ENCODE results near the gene MSH5.

Gene MSH5

DNA sequence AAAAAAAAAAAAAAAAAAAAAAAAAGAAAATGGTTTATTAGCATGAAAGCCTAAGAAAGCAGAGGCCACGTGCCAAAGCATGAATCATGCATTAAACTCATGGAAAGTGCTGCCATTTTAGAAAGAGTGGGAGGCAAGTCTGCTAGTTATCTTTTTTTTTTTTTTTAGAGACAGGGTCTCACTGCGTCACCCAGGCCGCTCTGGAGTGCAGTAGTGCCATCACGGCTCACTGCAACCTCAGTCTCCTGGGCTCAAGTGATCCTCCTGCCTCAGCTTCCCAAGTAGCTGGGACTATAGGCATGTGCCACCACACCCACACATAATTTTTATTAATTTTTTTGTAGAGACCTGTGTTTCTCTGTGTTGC is 32.2 kb downstream of the MSH5 start:
- ATAC-seq (replicated peaks; ENCODE audit: extremely low read depth, poor library complexity, severe bottlenecking) (no peak), DNase-seq (ENCODE audit: low spot score in 2 of 2) (no peak)
- Mint-ChIP-seq H3K9me3 (no peaks in the 10 kb centered on the region), H3K27ac (ENCODE audit: low read depth) (no peak overlapping the region), H3K4me3 (peak overlapping the region; percentile 49), H3K36me3 (ENCODE audit: insufficient read depth) (peaks cover 2% of the 10 kb centered on the region), H3K27me3 (no peaks in the 10 kb centered on the region), H3K4me1 (peaks cover 39% of the 10 kb centered on the region)

DNA sequence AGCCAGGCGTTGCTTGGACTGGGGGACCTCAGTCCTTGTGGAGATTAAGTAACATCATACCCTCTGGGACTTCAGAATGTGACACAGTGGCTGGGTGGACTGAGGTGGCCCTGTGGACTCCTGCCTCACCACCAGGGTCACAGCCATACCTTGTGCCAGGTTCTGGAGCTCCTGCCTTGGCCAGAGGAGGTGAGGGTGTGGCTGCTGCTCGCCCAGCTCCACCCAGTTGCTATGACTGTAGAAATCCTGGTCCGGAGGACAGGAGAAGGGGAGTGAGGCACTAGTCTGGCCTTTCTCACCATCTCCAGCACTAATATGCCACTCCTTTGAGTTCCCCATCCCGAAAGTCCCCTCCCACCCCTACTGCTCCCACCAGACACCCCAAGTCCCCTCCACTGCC is 35.4 kb downstream of the MSH5 start:
- peak overlapping the region; percentile 11 for H3K4me3 Mint-ChIP-seq
- no peak for DNase-seq (ENCODE audit: low spot score in 2 of 2)

DNA sequence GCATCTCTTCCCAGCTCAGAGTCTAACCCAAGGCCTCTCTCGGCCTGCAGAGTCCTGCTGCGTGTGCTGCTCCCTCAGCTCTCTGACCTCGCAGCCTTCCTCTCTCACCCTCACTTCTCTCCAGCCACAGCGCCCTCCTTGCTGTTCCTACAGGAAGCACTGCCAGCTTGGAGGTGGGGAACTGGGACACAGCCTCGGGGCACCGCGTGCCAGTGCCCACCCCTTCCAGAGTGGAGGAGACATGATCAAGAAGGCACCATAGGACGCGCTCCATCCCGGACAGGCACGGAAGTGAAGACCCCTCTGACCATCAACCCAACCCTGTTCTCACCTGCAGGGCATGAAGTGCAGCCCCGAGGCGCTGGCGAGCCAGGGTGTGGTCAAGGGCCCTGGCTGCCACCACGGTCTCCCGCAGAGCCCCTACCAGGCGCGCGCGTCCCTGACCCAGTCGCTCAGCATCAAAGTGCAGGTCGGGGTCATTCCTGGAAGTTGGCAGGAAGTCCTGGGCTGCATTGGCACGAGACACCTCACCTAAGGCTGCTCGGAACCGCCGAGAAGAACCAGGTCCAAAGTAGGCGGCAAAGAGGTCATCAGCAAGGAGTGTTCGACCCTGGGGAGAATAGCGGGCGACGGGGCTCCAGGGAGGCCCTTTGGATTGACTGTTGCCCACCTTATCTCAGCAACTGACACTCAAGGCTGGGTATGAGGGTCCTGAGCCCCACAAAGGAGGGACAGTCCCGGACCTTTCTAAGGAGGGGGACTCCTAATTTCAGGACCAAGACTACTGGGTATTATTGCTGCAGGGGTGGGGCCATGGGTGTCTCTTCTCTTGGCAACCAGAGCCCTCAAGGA is 36.1 kb downstream of the MSH5 start:
- ATAC-seq (replicated peaks; ENCODE audit: extremely low read depth, poor library complexity, severe bottlenecking) (no peak), DNase-seq (ENCODE audit: low spot score in 2 of 2) (no peak)
- Mint-ChIP-seq H3K4me3 (peak overlapping the region; percentile 63), H3K27ac (ENCODE audit: low read depth) (peak overlapping the region; percentile 78), H3K4me1 (peaks cover 41% of the 10 kb centered on the region), H3K9me3 (no peaks in the 10 kb centered on the region), H3K27me3 (no peaks in the 10 kb centered on the region), H3K36me3 (ENCODE audit: insufficient read depth) (peaks cover 6% of the 10 kb centered on the region)

More for the DNA sequence above, 35.4 kb downstream of the MSH5 start:
- Mint-ChIP-seq H3K27ac (ENCODE audit: low read depth) (no peak overlapping the region), H3K27me3 (no peaks in the 10 kb centered on the region), H3K36me3 (ENCODE audit: insufficient read depth) (peaks cover 6% of the 10 kb centered on the region), H3K4me1 (peaks cover 41% of the 10 kb centered on the region), H3K9me3 (no peaks in the 10 kb centered on the region)
- no peak for ATAC-seq (replicated peaks; ENCODE audit: extremely low read depth, poor library complexity, severe bottlenecking)

DNA sequence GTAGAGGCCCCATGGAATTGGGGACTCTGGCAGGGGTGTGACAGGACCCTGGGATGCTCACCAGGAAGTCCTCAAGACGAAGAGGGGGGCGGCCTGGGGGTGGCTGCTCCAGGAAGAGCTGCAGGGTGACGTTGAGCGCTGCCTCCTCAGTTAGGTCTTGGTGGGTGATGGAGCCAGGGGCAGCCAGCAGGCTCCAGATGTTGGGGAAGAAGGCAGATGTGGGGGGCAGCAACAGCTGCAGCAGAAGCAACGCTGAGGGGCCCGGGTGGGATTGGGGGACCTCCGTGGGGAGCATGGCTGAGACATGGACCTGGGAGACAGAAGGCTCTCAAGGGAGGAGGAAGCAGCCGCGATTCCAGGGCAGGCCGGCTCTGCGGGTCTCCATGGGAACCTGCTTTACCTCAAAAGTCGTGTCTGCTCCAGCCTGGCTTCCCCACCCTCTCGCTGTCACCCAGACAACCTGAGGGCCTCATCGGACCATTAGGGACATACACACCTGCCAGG is 36.7 kb downstream of the MSH5 start:
- H3K27me3 Mint-ChIP-seq, result no peaks in the 10 kb centered on the region
- peaks cover 6% of the 10 kb centered on the region for H3K36me3 Mint-ChIP-seq (ENCODE audit: insufficient read depth)
- DNase-seq (ENCODE audit: low spot score in 2 of 2), result no peak
- peak overlapping the region; percentile 63 for H3K4me3 Mint-ChIP-seq
- ATAC-seq (replicated peaks; ENCODE audit: extremely low read depth, poor library complexity, severe bottlenecking), result no peak
- H3K27ac Mint-ChIP-seq (ENCODE audit: low read depth), result peak overlapping the region; percentile 78
- H3K4me1 Mint-ChIP-seq, result peaks cover 35% of the 10 kb centered on the region
- no peaks in the 10 kb centered on the region for H3K9me3 Mint-ChIP-seq

DNA sequence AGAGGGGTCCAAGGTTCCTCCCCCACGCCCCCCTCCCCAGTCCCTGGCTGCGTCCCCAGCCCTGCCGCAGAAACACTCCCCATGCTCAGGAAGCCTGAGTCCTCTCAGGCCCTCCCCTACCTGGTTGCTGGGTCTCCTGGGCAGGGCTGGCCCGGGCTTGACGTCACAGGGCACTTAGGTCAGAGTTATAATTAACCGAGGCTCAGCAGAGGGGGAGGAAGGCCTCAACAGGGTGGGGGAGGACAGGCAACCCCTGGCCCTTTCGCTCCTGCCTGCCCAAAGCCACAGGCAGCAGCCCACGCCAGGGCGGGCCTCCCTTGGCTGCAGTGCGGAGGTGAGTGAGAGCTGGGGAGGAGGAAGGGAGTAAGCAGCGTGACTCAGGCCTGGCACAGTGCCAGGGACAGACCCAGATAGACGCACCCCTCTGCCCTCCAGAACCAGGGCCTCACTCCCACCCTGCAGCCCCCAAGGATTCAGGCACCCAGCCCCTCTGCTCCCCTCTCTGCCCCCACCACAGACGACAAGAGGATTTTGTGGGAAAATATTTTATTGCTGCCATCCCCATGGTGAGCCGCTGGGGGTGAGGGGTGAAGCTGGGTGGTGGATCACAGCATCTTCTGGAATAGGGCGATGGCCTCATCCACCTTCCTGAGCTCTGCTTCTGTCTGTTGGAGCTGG is 37.3 kb downstream of the MSH5 start, which contains the start of gene VWA7:
Gene VWA7, minus strand, starts transcription at position 340 of the 678 bp plus-strand sequence. CDS start 549 bp downstream, outside the sequence.
- Mint-ChIP-seq H3K4me1 (peaks cover 34% of the 10 kb centered on the region), H3K27me3 (no peaks in the 10 kb centered on the region), H3K9me3 (no peaks in the 10 kb centered on the region), H3K36me3 (ENCODE audit: insufficient read depth) (peaks cover 6% of the 10 kb centered on the region), H3K4me3 (peak within 1 kb of the TSS; percentile 63), H3K27ac (ENCODE audit: low read depth) (peak within 1 kb of the TSS; percentile 78)
- peak; percentile 31 to 54 for DNase-seq (ENCODE audit: low spot score in 2 of 2)
- ATAC-seq (replicated peaks; ENCODE audit: extremely low read depth, poor library complexity, severe bottlenecking), result peak; percentile 73

DNA sequence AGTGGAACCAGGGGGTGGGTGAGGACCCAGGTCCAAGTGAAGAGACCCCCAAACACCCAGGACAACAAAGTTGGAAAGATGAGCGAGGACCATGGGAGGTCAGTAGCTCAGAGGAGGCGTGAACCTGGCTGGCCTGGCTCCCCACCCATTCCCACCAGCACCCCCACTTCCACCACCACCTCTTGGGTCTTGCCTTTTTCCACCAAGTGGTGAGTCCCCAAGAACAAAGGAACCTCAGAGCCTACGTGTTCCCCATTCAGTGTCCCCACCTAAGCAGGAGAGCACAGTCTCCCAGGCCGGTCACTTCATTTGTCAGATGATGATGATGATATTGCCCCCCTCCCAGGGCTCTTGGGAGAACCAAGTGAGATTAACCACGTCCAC is 37.9 kb downstream of the MSH5 start:
- peak overlapping the region; percentile 78 for H3K27ac Mint-ChIP-seq (ENCODE audit: low read depth)
- H3K27me3 Mint-ChIP-seq, result no peaks in the 10 kb centered on the region

DNA sequence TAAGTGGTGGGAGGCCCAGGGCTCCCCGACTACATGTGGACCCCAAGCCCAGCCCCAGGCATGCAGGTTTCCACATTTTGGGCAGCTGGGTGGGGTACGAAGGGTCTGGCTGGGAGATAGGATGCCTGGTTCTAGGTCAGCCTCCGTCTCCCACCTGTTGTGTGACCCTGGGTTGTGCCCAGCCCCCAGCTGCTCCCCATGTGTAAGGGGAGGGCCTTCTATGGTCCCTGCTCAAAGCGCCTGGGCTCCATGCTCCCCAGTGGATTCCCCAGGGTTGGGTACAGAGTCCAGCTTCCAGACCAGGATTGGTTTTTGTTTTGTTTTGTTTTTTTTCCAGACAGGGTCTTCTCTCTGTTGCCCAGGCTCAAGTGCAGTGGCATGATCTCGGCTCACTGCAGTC is 38.4 kb downstream of the MSH5 start:
- H3K4me3 Mint-ChIP-seq, result no peak overlapping the region
- no peak overlapping the region for H3K27ac Mint-ChIP-seq (ENCODE audit: low read depth)
- peaks cover 27% of the 10 kb centered on the region for H3K4me1 Mint-ChIP-seq
- ATAC-seq (replicated peaks; ENCODE audit: extremely low read depth, poor library complexity, severe bottlenecking), result no peak
- no peaks in the 10 kb centered on the region for H3K27me3 Mint-ChIP-seq
- peaks cover 13% of the 10 kb centered on the region for H3K36me3 Mint-ChIP-seq (ENCODE audit: insufficient read depth)
- no peak for DNase-seq (ENCODE audit: low spot score in 2 of 2)
- H3K9me3 Mint-ChIP-seq, result no peaks in the 10 kb centered on the region

More for the DNA sequence above, 37.9 kb downstream of the MSH5 start:
- peaks cover 8% of the 10 kb centered on the region for H3K36me3 Mint-ChIP-seq (ENCODE audit: insufficient read depth)
- H3K4me3 Mint-ChIP-seq, result peak overlapping the region; percentile 14
- H3K9me3 Mint-ChIP-seq, result no peaks in the 10 kb centered on the region
- peaks cover 33% of the 10 kb centered on the region for H3K4me1 Mint-ChIP-seq
- ATAC-seq (replicated peaks; ENCODE audit: extremely low read depth, poor library complexity, severe bottlenecking) (no peak), DNase-seq (ENCODE audit: low spot score in 2 of 2) (no peak)

DNA sequence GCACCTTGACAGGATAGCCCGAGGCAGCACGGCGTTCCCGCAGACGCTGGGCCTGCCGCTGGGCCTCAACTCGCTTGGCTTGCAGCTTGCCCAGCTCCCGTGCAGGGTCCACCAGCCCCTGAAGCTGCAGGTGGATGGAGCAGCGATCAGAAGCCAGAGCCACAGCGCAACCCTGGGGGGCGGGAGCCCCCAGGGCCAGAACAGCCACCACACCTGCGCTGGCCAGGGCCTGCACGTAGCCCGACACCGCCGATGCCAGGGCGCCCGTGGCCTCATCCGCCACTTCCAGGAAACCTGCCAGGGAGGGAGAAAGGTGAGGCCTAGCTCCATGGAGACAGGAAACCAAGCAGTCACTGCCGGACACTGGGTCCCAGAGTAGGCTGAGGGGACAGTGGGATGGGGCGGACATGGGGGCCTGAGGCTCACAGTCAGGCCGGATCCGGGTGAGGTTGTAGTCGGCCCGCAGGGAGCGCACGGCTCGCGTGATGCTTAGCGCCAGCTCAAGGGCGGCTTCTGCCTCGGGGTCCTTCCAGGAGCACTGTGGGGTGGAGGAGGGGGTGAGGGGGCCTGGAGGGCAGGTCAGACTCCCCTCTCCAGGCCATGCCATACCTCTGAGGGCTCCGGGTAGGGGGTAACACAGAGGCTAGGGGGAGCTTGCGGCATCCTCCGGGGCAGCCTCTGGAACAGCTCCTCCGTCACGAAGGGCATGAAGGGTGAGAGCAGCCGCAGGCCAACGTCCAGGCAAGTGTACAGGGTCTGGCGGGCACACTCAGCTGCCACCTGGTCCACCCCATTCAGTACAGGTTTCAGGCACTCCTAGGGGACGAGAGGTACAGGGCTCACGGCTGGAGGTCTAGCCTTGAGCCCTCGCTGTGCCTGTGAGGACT is 39.4 kb downstream of the MSH5 start:
- H3K27ac Mint-ChIP-seq (ENCODE audit: low read depth), result no peak overlapping the region
- peaks cover 17% of the 10 kb centered on the region for H3K36me3 Mint-ChIP-seq (ENCODE audit: insufficient read depth)
- H3K4me1 Mint-ChIP-seq, result peaks cover 25% of the 10 kb centered on the region
- DNase-seq (ENCODE audit: low spot score in 2 of 2) (no peak), ATAC-seq (replicated peaks; ENCODE audit: extremely low read depth, poor library complexity, severe bottlenecking) (no peak)
- H3K9me3 Mint-ChIP-seq, result no peaks in the 10 kb centered on the region
- no peak overlapping the region for H3K4me3 Mint-ChIP-seq
- no peaks in the 10 kb centered on the region for H3K27me3 Mint-ChIP-seq

DNA sequence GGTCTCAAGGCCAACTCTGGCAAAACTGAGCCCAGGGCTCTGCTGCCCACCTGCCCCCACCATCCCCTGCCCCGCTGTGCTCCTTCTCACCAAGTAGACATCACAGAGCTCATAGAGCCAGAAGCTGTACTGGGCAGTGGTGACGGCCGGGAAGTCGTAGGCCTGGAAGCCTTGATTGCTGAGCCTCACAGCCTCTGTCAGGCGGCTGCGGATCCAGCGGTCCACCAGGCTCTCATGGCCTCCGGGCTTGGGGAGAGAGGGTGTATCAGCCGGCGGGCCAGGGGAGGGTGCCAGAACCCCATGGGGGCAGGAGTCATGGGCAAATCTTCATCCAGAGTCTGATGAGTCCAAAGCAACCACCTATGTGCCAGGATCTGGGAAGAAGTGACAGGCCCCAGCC is 40.1 kb downstream of the MSH5 start:
- DNase-seq (ENCODE audit: low spot score in 2 of 2), result no peak
- H3K9me3 Mint-ChIP-seq, result no peaks in the 10 kb centered on the region
- peaks cover 17% of the 10 kb centered on the region for H3K36me3 Mint-ChIP-seq (ENCODE audit: insufficient read depth)
- peaks cover 25% of the 10 kb centered on the region for H3K4me1 Mint-ChIP-seq
- no peak overlapping the region for H3K27ac Mint-ChIP-seq (ENCODE audit: low read depth)
- no peak overlapping the region for H3K4me3 Mint-ChIP-seq
- ATAC-seq (replicated peaks; ENCODE audit: extremely low read depth, poor library complexity, severe bottlenecking), result no peak
- no peaks in the 10 kb centered on the region for H3K27me3 Mint-ChIP-seq

DNA sequence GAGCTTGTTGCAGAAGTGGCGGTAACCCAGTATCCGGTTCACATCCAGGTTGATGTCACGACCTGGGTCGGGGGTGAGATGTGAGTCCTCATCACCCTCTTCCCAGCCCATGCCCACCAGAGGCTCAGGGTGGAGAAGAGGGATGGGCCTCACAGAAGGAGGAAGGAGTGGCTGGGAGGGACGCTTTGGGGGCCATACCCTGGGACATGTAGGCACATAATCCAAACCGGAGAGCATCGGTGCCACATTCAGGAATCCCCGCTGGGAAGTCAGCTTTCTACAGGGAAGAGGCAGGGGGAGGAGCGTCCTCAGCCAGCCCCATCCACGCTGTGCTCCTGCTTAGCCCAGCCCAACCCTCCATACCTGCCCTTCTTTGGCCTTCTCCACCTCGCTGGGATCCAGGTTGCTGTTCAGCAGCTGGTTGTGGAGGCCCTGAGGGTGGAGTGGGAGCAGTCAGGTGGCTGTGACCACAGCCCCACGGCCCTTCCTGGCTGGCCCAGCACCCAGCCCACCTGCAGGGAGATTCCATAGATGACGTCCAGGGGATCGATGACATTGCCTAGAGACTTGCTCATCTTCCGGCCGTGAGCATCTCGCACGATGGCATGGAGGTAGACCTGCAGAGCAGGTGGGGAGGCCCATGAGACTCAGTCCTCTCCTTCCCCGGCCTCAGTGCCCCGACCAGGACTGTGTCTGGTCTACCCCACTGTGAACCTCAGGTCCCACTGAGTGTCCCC is 40.9 kb downstream of the MSH5 start:
- H3K4me1 Mint-ChIP-seq, result peaks cover 20% of the 10 kb centered on the region
- H3K36me3 Mint-ChIP-seq (ENCODE audit: insufficient read depth), result peaks cover 19% of the 10 kb centered on the region
- DNase-seq (ENCODE audit: low spot score in 2 of 2) (no peak), ATAC-seq (replicated peaks; ENCODE audit: extremely low read depth, poor library complexity, severe bottlenecking) (no peak)
- no peak overlapping the region for H3K4me3 Mint-ChIP-seq
- no peaks in the 10 kb centered on the region for H3K27me3 Mint-ChIP-seq
- peak overlapping the region; percentile 60 for H3K27ac Mint-ChIP-seq (ENCODE audit: low read depth)
- no peaks in the 10 kb centered on the region for H3K9me3 Mint-ChIP-seq

DNA sequence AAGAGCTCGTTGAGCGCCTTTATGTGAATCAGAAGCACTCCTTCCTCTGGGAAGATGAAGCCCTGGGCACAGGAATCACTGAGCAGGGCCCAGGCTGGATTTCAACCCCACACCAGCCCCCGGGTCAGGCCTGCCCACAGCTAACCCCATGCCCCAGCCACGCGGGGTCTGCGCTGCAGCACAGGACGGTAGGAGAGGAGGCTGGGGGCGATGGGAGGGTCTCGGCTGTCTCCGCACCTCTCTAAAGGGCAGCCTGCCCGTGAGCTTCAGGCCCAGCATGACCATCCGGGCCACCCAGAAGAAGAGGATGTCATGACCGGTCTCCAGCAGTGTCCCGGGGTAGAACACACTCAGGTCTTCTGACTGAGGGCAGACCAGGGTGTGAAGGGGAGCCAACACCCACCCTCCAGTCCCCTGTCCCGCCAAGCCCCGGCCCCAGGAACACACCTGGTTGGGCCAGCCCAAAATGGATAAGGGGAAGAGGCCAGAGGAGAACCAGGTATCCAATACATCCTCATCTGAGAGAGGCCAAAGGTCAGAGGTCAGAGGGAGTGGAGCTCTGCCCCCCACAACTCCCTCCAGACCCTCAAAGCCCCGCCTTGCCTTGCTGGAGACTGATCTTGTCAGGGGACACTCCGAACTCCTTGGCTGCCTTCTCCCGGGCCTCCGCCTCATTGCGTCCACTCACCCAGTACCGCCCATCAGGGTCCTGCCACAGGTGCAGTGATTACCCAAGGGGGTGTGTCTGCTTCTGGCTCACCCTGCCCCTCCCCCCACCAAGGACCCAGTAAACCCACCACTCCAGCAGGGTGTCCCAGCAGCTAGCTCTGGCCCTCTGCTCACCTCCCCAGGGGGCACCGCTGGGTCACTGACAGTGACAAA is 41.7 kb downstream of the MSH5 start:
- DNase-seq (ENCODE audit: low spot score in 2 of 2), result no peak
- H3K27me3 Mint-ChIP-seq, result no peaks in the 10 kb centered on the region
- H3K4me3 Mint-ChIP-seq, result no peak overlapping the region
- no peak for ATAC-seq (replicated peaks; ENCODE audit: extremely low read depth, poor library complexity, severe bottlenecking)
- peaks cover 14% of the 10 kb centered on the region for H3K4me1 Mint-ChIP-seq
- peaks cover 19% of the 10 kb centered on the region for H3K36me3 Mint-ChIP-seq (ENCODE audit: insufficient read depth)
- H3K9me3 Mint-ChIP-seq, result no peaks in the 10 kb centered on the region
- H3K27ac Mint-ChIP-seq (ENCODE audit: low read depth), result peak overlapping the region; percentile 60
